ENCODE measurements around the gene RNF152.
"Not testable (repeated sequence)": the region's sequence is repeated elsewhere in the genome, so short reads cannot be mapped to it uniquely, and the experiment has no call there.

RNF152 gene

DNA sequence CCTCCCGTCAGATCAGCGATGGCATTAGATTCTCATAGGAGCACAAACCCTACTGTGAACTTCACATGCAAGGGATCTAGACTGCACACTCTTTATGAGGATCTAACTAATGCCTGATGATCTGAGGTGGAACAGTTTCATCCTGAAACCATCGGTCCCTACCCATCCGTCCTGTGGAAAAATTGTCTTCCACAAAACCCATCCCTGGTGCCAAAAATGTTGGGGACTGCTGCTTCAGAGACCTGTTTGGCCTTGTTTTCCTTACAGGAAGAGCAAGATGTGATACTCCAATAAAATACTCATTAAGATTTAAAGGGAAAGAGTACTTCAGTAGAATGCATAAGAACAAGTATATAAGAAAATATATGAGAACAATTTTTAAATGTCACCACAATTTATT, 71.1 kb downstream of the RNF152 start:
- DNase-seq (ENCODE audit: low read depth in 2 of 2), result no peak

DNA sequence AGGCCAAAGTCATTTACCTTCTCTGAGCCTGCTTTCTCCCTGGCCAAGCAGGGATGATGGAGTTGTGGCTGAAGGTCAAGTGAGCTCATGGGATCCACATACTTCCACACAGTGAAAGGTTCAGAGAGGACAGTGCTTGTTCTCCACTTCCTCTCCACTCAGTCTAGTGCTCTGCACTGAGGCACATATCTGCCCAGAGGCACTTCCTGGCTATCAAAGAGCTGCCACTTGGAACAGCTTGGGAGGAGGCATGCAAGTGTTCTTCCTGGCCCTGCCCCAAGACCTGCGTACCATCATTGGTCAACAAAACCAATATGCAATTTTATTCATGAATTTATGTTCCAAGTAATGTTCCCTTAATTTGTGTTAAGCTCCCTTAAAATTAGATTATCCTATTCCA, 71.9 kb downstream of the RNF152 start:
- DNase-seq (ENCODE audit: low read depth in 2 of 2), result no peak

GRCh38 chr18:61817086-61817485, 75.7 kb downstream of the RNF152 start:
- DNase-seq (ENCODE audit: low read depth in 2 of 2), result no peak

- no peak for DNase-seq (ENCODE audit: low read depth in 2 of 2)
Observed at GRCh38 chr18:61815885-61816470, 76.8 kb downstream of the RNF152 start.

DNA sequence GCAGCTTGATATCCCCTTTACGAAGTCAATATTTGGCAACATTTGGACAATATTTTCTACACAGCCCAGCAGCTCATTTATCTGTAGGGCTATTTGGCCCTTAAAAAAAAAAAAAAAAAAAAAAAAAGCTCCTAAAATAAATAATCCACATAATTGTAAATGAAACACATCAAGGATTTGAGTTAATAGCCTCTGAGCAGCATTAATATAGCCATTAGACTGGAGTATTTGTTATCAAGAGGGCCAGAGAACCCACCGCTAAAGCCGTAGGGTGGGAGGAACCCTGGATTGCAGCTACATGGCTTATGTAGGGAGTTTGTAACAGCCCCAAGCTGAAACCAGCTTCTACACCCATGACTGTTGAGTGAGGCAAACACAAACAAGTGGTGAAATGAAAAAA, 84.5 kb downstream of the RNF152 start:
- no peak for DNase-seq (ENCODE audit: low read depth in 2 of 2)

GRCh38 chr18:61803393-61803792, 89.4 kb downstream of the RNF152 start:
- DNase-seq (ENCODE audit: low read depth in 2 of 2), result no peak

GRCh38 chr18:61797696-61798590, 94.9 kb downstream of the RNF152 start:
- no peak for DNase-seq (ENCODE audit: low read depth in 2 of 2)

- DNase-seq (ENCODE audit: low read depth in 2 of 2), result no peak
Observed at GRCh38 chr18:61791031-61791430, 101.8 kb downstream of the RNF152 start.

- DNase-seq (ENCODE audit: low read depth in 2 of 2), result not testable (repeated sequence)
Observed at GRCh38 chr18:61787011-61787670, 105.7 kb downstream of the RNF152 start.

GRCh38 chr18:61785588-61785987, 107.2 kb downstream of the RNF152 start:
- no peak for DNase-seq (ENCODE audit: low read depth in 2 of 2)

DNA sequence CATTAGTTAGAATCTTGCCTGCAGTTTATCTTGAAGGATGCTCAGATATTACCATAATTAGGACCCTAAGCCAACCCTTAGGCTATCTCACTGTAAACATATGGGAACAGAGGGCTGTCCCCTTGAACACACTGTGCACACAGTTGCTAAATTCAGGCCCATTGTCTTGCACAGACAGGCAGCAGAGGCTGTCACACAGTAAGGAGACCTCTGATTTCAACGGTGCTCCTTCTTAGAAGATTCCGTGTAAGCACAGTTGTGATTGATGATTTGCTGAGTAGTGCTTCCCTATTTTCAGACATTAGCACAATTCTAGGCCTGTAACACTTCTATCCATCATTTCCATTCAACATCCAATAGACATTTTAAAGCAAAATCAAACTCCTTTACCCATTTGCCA, 108.0 kb downstream of the RNF152 start:
- DNase-seq (ENCODE audit: low read depth in 2 of 2), result no peak

- DNase-seq (ENCODE audit: low read depth in 2 of 2), result no peak
Observed at GRCh38 chr18:61782545-61782944, 110.3 kb downstream of the RNF152 start.

DNA sequence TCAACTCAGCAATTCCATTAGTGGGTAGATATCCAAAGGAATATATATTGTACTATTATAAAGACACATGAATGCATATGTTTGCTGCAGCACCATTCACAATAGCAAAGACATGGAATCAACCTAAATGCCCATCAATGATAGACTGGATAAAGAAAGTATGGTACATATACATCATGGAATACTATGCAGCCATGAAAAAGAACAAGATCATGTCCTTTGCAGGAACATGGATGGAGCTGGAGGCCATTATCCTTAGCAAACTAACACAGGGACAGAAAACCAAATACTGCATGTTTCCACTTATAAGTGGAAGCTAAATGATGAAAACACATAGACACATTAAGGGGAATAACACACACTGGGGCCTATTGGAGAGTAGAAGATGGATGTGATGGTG, 116.6 kb downstream of the RNF152 start:
- not testable (repeated sequence) for DNase-seq (ENCODE audit: low read depth in 2 of 2)

- DNase-seq (ENCODE audit: low read depth in 2 of 2), result no peak
Observed at GRCh38 chr18:61774846-61775245, 118.0 kb downstream of the RNF152 start.

- no peak for DNase-seq (ENCODE audit: low read depth in 2 of 2)
Observed at GRCh38 chr18:61772293-61772848, 120.4 kb downstream of the RNF152 start.

DNA sequence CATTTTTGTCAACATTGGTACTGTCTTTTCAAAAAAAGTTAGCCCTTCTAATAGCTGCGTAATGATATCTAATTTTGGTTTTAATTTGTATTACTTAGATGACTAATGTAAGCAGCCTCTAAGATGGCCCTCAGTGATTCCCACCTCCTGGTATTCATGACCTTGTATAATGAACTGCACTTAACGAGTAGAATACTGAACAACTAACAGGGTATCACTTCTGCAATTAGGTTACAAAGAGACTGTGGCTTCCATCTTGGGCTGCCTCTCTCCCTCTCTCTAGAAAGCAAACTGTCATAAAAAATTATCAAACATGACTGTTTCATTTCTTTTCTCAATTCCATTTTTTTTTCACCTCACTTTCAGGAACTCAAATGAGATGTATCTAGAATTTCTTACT, 120.9 kb downstream of the RNF152 start:
- no peak for DNase-seq (ENCODE audit: low read depth in 2 of 2)

DNA sequence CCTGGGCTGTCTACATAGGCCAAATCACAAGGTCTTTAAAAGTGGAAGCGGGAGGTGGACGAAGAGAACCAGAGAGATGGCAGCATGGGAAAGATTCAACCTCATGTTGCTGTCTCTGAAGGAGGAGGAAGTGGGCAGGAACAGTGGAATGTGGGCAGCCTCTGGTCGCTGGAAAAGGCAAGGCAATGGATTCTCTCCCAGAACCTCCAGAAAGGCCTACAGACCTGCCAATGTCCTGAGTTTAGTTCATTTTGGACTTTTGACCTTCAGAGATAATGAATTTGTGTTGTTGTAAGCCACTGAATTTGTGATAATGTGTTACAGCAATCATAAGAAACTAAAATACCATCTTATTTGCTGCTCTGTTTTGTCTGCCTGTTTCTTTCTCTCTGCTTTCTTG, 122.5 kb downstream of the RNF152 start:
- no peak for DNase-seq (ENCODE audit: low read depth in 2 of 2)

DNA sequence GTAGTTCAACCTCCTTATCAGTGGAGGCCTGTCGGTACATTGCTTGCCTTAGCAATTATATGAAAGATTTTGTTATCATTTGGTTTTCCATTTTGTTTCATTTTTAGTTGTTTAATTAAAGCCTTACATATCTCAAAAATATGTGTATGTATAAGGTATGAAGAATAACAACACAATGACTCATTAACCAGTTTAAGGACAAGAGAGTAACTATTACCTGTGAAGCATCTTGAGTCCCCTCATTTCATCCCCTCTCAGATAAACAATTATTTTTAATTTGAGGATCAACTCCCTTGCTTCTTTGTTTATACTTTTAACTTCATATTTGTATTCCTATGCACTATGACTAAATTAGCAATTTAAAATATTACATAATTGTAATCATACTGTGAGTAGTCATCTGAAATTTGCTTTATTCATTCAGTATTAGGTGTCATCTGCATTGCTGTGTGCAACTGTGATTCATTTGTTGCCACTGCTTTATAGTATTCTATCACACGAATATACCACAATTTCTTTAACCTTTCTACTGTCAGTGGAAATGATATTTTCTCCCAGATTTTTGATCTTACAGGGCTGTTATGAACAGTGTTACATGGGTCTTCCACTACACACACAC, 126.4 kb downstream of the RNF152 start:
- no peak for DNase-seq (ENCODE audit: low read depth in 2 of 2)

DNA sequence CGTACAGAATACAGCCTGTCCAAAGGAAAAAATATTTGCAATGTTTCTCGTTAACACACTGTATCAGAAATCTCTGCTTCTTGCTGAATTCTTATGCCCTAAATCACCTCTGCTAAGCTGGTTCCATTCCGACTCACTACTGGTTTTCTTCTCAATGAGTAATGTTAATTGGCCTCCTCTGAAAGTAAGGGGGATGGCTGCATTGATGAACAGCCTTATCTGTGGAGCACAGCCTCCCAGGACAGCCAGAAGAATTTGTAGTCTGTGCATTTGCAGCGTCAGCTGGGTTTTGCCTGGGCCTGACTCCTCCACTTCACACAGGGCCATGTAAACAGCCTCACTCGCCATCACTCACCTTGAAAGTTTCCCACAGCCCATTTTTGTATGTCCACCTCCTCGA, 127.7 kb downstream of the RNF152 start:
- DNase-seq (ENCODE audit: low read depth in 2 of 2), result no peak

- DNase-seq (ENCODE audit: low read depth in 2 of 2), result no peak
Observed at GRCh38 chr18:61764381-61764780, 128.4 kb downstream of the RNF152 start.

DNA sequence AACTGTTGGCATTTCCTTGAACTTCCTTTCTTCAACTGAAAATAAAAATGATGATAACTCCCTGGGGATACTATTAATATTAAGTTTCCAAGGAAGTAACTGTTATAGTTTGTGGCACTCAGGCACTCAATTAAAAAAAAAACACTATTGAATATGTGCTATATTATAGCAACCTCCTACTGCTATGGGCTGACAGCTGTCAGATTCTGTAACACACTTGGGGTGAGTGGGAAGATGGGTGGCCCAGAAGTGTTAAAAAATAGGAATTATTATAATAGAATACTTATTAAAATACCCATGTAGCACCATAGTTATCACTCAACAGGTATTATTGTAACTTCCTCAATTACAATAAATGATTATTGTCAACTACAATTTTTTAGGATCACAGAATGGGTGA, 130.9 kb downstream of the RNF152 start:
- DNase-seq (ENCODE audit: low read depth in 2 of 2), result no peak

All from stimulated activated CD4-positive, alpha-beta T cell treated with anti-CD3 and anti-CD28 coated beads, Interleukin-4, amount 100 ng/mL, for 48 hours (primary cell).